Keratinocyte (primary cell): ENCODE measurements around the gene PRPF18.

Experiments
- CTCF ChIP-seq, 3 experiments: IDR thresholded peaks in 1 of 3; conservative IDR thresholded peaks in 1 of 3; optimal IDR thresholded peaks in 1 of 3; 2 replicates in 2 of 3; 3 replicates in 1 of 3; pipeline versions ENCODE3 to v1.5.1; 2011; ENCODE audit warnings: low read length in 3 of 3, mild to moderate bottlenecking in 3 of 3, moderate library complexity in 2 of 3, control low read depth in 1 of 3, inconsistent platforms in 1 of 3; ENCODE audit not compliant: insufficient read depth in 2 of 3; ENCODE audit errors: extremely low read depth in 1 of 3
- EZH2 ChIP-seq: IDR thresholded peaks from one replicate; pipeline ENCODE4 v1.6.1; 2012; ENCODE audit warnings: inconsistent platforms, mild to moderate bottlenecking, low read length, moderate library complexity

DNA sequence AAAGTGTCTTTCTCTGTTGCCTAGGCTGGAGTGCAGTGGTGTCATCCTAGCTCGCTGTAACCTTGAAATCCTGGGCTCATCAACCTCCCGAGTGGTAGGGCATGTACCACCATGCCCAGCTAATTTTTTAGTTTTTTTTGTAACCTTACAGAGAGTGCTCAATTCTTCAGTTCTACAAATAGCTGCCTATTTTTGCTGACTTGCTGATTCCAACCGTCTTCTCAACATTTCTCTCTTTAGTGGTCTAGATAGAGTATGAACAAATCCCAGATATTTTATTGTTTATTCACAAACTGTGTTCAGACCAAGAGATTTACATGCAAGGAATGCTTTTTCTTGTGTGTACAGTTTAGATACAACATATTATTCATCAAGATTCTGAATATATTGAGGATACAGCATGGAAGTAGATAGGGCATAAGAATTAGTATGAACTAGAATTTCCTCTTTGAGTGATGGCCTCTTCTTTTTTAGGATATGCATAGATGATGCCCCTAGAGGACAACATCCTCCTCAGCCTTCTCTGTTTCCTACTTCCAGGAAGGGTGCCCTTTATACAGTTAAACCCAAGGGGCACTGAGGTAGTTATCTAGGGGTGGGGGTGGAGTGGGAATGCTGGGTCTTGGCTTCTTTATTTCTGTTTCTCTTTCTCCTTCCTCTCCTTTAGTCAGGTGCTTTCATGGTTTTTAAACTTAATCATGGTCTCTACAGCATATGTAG lies 26.0 kb downstream of the PRPF18 start:
- TF ChIP-seq CTCF (optimal IDR thresholded peaks at IDR 0.05 in 1 of 3, IDR thresholded peaks at IDR 0.05 in 1 of 3, conservative IDR thresholded peaks at IDR 0.05 in 1 of 3; ENCODE audit: extremely low read depth in 1 of 3, insufficient read depth in 2 of 3, low read length in 3 of 3) (no peak), EZH2 (no peak)
